Ascending aorta (tissue), 2 donors: ENCODE data around the gene NABP1. TPM values are rescaled to one million over a fixed set of nuclear protein-coding genes. Genes with fewer than 3 reads are reported as not detected.

Source experiments
- DNase-seq, 2 donors: peaks; one replicate each; pipeline ENCODE4 v3.0.0-alpha.2; 2019; ENCODE audit warnings: low spot score in 2 of 2
- H3K27ac ChIP-seq, 2 donors: fragments of 200-600 bp; sonication (generic); one replicate each; pipeline ENCODE4 v1.5.1; 2016 to 2017; ENCODE audit warnings: mild to moderate bottlenecking in 1 of 2
- H3K27me3 ChIP-seq: fragments of 200-600 bp; sonication (generic); one replicate; pipeline ENCODE4 v1.5.1; 2017
- H3K36me3 ChIP-seq, 2 donors: fragments of 200-600 bp; sonication (generic); one replicate each; pipeline ENCODE4 v1.5.1; 2016
- H3K4me1 ChIP-seq, 2 donors: fragments of 200-600 bp; sonication (generic); one replicate each; pipeline ENCODE4 v1.5.1; 2016 to 2017; ENCODE audit warnings: mild to moderate bottlenecking in 1 of 2
- H3K4me3 ChIP-seq, 2 donors: fragments of 200-600 bp; sonication (generic); one replicate each; pipeline ENCODE4 v1.5.1; 2016 to 2017; ENCODE audit warnings: mild to moderate bottlenecking in 1 of 2
- H3K9me3 ChIP-seq, 2 donors: fragments of 200-600 bp; sonication (generic); one replicate each; pipeline ENCODE4 v1.5.1; 2016
- intact Hi-C: fragments of 100-400 bp; cut with DNase I; formaldehyde crosslinking; loops from one replicate; pipeline ENCODE4 v1.15.1; 2023
- total RNA-seq: library from RNA; depleted of rRNA; stranded (reverse); fragments of >200 nt; gene quantifications from one replicate; pipeline ENCODE4 v1.1.0, GENCODE V29; 2016
- TF ChIP-seq, protein P1 (sequence below), 3 experiments: fragments of 200-600 bp in 2 of 3; fragments of 450-650 bp in 1 of 3; sonication (generic) in 2 of 3; IDR thresholded peaks; one replicate each; pipeline ENCODE4 v1.5.1; 2016 to 2019; ENCODE audit warnings: antibody characterized with exemption in 3 of 3, mild to moderate bottlenecking in 1 of 3, moderate library complexity in 1 of 3

The NABP1 gene
- total RNA-seq, 1 donor from 2014 or later, result 38.5 TPM

DNA sequence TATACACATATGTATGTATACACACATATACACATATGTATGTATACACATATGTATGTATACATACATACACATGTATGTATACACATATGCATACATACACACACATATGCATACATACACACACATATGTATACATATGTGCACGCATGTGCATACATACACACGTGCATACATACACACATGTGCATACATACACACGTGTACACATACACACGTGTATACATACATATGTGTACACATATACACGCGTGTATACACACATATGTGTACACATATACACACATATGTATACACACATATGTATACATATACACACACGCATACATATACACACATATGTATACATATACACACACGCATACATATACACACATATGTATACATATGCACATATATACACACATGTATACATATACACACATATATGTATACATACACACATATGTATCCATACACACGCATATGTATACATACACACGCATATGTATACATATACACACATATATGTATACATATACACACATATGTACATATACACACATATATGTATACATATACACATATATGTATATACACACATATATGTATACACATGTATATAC, 21.5 kb downstream of the NABP1 start:
- Histone ChIP-seq H3K4me3 (no peak overlapping the region), H3K36me3 (no peaks in the 10 kb centered on the region), H3K9me3 (no peaks in the 10 kb centered on the region), H3K27me3 (no peaks in the 10 kb centered on the region), H3K4me1 (no peaks in the 10 kb centered on the region), H3K27ac (no peak overlapping the region)
- intact Hi-C loops, result no loop called here
- TF ChIP-seq, protein P1, sequence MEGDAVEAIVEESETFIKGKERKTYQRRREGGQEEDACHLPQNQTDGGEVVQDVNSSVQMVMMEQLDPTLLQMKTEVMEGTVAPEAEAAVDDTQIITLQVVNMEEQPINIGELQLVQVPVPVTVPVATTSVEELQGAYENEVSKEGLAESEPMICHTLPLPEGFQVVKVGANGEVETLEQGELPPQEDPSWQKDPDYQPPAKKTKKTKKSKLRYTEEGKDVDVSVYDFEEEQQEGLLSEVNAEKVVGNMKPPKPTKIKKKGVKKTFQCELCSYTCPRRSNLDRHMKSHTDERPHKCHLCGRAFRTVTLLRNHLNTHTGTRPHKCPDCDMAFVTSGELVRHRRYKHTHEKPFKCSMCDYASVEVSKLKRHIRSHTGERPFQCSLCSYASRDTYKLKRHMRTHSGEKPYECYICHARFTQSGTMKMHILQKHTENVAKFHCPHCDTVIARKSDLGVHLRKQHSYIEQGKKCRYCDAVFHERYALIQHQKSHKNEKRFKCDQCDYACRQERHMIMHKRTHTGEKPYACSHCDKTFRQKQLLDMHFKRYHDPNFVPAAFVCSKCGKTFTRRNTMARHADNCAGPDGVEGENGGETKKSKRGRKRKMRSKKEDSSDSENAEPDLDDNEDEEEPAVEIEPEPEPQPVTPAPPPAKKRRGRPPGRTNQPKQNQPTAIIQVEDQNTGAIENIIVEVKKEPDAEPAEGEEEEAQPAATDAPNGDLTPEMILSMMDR (IDR thresholded peaks at IDR 0.05), result no peak
- no peak for DNase-seq

DNA sequence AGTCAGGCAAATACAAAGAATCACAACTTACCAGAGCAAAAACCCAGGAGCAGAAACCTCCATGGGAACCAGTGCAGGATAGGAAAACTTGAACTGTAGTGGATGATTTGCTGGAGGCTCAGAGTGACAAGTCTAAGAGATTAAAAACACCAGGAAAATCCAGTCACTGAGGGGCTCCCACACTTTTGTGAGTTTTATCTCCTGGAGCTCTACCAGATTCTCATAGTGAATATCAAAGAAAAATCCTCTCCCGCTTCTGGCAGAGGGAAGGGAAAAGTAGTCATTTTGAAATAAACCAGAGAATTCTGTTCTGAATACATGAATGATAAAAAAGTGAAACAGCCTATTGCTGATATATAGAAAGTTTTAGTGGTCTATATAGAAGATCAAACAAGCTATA, 23.1 kb downstream of the NABP1 start:
- intact Hi-C loops, result no loop called here
- Histone ChIP-seq H3K4me3 (no peak overlapping the region), H3K36me3 (no peaks in the 10 kb centered on the region), H3K27me3 (no peaks in the 10 kb centered on the region), H3K27ac (no peak overlapping the region), H3K4me1 (no peaks in the 10 kb centered on the region), H3K9me3 (no peaks in the 10 kb centered on the region)
- DNase-seq, result no peak
- TF ChIP-seq, protein P1 (IDR thresholded peaks at IDR 0.05), result no peak

DNA sequence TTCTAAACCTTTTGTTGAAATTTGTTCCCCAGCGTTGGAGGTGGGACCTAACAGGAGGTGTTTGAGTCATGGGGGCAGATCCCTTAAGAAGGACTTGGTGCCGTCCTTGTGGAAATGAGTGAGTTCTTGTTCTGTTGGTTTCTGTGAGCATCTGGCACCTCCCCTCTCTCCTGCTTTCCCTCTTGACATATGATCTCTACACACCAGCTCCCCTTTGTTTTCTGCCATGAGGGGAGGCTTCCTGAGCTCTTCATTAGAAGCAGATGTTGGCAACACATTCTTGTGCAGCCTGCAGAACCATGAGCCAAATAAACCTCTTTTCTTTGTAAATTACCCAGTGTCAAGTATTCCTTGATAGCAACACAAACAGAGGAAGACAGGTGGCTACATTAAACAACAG, 23.8 kb downstream of the NABP1 start:
- intact Hi-C loops, result no loop called here
- no peak for DNase-seq
- Histone ChIP-seq H3K36me3 (no peaks in the 10 kb centered on the region), H3K9me3 (no peaks in the 10 kb centered on the region), H3K27ac (no peak overlapping the region), H3K4me3 (no peak overlapping the region), H3K27me3 (no peaks in the 10 kb centered on the region), H3K4me1 (no peaks in the 10 kb centered on the region)
- TF ChIP-seq, protein P1 (IDR thresholded peaks at IDR 0.05), result no peak

DNA sequence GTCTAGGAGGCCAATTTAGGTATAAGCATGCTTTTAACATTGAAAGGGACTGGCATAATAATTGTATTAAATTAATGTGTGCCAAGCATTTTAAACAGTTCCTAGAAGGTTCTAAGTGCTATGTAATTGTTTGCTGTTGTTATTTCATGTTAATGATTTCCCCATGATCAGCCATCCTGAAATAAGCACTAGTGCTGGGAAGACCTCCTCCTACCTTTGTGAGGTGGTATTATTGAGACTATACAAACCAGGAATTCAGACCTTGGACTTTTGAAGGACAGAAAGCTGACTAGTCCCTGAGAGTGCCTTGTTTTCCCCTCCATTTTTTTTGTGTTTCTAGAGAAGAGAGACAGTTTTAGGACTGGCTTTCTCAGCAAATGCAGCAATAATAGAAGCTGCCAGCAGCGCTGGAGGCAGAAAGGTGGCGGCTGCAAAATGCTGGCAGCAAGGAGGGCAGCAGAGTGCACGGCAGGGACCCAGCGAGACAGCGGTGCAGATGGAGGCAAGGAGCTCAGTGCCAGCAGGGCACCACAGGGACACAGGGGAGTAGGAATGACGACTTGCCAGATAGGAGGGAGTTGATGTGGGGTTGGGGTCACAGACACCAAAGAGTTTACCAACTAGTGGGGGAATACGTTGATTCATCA, 25.3 kb downstream of the NABP1 start:
- Histone ChIP-seq H3K9me3 (no peaks in the 10 kb centered on the region), H3K4me1 (no peaks in the 10 kb centered on the region), H3K36me3 (no peaks in the 10 kb centered on the region), H3K27ac (no peak overlapping the region), H3K4me3 (no peak overlapping the region), H3K27me3 (no peaks in the 10 kb centered on the region)
- no peak for DNase-seq
- intact Hi-C loops, result no loop called here
- TF ChIP-seq, protein P1 (IDR thresholded peaks at IDR 0.05), result no peak

DNA sequence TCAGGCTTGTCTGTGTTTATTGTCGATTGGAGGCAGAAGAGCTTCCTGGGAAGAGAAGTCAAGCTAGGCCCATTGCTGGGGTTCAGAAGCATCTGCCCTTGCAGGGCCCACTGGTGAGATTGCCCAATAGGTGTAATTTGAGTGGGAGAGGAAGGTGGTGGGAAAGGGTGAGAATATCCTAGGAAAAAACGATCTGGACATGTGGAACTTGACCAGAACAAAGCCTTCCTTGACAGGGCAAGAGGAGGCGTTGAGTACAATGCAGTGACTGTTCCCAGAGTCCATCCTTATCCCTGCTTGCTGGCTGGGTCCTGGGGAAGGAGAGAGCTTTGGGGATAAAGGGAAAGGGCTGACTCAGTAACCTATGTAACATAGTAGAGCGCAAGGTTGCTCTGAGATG, 27.1 kb downstream of the NABP1 start:
- intact Hi-C loops, result no loop called here
- Histone ChIP-seq H3K9me3 (no peaks in the 10 kb centered on the region), H3K36me3 (no peaks in the 10 kb centered on the region), H3K27me3 (no peaks in the 10 kb centered on the region), H3K4me1 (no peaks in the 10 kb centered on the region), H3K4me3 (no peak overlapping the region), H3K27ac (no peak overlapping the region)
- TF ChIP-seq, protein P1 (IDR thresholded peaks at IDR 0.05), result no peak
- no peak for DNase-seq
